ENCODE measurements around the gene USP2.

The USP2 gene

GRCh38 chr11:119335655-119336543 lies 45.6 kb downstream of the USP2 start:
- TF ChIP-seq, protein P1, sequence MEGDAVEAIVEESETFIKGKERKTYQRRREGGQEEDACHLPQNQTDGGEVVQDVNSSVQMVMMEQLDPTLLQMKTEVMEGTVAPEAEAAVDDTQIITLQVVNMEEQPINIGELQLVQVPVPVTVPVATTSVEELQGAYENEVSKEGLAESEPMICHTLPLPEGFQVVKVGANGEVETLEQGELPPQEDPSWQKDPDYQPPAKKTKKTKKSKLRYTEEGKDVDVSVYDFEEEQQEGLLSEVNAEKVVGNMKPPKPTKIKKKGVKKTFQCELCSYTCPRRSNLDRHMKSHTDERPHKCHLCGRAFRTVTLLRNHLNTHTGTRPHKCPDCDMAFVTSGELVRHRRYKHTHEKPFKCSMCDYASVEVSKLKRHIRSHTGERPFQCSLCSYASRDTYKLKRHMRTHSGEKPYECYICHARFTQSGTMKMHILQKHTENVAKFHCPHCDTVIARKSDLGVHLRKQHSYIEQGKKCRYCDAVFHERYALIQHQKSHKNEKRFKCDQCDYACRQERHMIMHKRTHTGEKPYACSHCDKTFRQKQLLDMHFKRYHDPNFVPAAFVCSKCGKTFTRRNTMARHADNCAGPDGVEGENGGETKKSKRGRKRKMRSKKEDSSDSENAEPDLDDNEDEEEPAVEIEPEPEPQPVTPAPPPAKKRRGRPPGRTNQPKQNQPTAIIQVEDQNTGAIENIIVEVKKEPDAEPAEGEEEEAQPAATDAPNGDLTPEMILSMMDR (conservative IDR thresholded peaks at IDR 0.05; ENCODE audit: low read length) = no peak
- peak overlapping the region; percentile 98 for H3K4me3 ChIP-seq (ENCODE audit: low read length)
- no peak for DNase-seq (ENCODE audit: low read depth)

DNA sequence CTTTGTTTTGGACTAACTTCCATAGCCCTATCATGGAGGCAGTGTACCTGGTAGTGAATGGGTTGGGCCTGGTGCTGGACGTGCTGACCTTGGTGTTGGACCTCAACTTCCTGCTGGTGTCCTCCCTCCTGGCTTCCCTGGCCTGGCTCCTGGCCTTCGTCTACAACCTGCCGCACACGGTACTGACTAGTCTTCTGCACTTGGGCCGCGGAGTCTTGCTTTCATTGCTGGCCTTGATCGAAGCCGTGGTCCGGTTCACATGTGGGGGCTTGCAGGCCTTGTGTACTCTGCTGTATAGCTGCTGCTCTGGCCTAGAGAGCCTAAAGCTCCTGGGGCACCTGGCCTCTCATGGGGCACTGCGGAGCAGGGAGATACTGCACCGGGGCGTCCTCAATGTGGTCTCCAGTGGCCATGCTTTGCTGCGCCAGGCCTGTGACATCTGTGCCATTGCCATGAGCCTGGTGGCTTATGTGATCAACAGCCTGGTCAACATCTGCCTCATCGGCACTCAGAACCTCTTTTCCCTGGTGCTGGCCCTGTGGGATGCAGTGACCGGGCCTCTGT lies 46.3 kb downstream of the USP2 start:
- TF ChIP-seq, protein P1 (conservative IDR thresholded peaks at IDR 0.05; ENCODE audit: low read length) = no peak
- DNase-seq (ENCODE audit: low read depth) = no peak
- peak overlapping the region; percentile 98 for H3K4me3 ChIP-seq (ENCODE audit: low read length)

DNA sequence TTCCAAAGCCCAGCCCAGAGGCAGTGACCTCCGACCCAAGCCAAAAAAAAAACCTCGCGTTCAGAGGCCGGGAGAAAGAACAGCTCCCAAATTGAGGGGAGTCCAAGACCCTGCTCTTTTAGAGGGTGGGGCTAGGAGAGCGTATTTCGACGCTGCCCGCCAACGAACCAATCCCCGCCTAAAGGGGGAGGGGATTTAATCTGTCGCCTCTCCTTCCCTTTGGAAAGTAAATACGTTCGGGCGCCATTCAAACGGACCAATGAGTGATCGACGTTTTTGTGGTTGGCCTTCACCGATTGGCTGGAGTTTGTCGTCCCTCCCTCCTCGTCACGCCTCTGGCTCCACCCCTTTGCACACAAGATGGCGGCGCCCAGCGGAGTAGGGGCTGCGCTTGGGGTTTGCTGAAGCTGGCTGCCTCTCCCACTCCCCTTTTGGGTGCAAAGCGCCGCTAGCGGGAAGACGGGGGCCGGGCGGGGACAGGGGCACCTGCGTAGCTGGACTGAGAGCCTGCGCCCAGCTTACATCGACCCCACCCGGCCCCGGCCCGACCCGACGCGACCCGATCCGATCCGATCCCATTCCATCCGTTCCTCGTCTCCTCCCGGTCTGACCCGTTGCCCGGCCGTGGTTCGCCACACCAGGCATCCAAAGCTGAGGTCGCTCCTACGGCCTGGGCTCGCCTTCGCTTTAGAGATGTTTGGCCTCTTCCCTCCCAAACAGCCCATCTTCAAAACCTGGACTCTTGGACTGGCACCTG lies 47.1 kb downstream of the USP2 start, which contains the start of gene RNF26:
TSS of gene RNF26 (plus strand) at position 354 of the 757 bp plus-strand sequence. CDS start 596 bp downstream, outside the sequence.
- peak within 1 kb of the TSS; percentile 98 for H3K4me3 ChIP-seq (ENCODE audit: low read length)
- peak; percentile 96 for DNase-seq (ENCODE audit: low read depth)
- TF ChIP-seq, protein P1 (conservative IDR thresholded peaks at IDR 0.05; ENCODE audit: low read length) = no peak

DNA sequence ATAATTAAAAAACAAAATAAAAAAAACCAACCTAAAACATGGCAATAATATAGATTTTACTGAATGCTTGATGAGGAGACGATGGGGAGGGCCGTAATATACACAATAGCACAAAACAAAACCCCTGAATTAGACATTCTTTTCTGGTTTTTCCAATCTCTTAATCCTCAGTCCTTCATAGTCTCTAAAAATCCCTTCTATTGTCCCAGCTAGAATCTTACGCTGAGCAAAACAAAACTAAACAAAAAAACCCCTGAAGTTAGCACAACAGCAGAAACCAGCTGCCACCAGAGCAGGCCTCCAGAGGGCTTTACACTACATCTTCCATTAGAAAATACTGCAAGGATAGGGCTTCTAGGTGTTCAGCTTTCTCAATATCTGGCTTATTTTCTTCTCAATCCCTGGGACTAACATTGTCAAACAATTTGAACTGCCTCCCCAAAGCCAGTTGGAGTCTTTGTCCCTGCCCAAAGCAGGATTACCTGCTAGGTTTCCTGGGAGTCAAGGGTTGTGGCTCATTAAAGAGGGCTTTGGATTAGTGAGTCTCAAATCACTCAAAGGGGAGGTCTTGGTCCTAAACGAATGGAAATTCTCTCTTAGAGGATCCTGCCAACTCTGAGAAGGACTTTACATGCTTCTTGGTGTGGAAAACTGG lies 49.3 kb downstream of the USP2 start:
- H3K4me3 ChIP-seq (ENCODE audit: low read length) = no peak overlapping the region
- TF ChIP-seq, protein P1 (conservative IDR thresholded peaks at IDR 0.05; ENCODE audit: low read length) = no peak
- DNase-seq (ENCODE audit: low read depth) = no peak

DNA sequence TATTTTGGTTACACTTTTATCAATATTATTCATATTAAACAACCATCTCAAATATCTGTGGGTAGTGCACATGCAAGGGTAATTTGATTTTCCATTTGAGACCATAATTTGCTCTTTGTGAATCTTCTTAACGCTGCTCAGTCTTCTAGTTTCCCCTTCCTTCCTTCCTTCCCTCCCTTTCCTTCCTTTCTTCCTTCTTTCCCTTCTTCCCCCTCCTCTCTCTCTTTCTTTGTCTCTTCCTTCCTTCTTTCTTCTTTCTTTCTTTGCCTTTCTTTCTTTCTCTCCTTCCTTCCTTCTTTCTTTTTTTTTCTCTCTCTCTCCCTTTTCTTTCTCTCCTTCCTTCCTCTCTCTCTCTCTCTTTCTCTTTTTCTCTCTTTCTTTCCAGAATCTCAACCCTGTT lies 51.3 kb downstream of the USP2 start:
- no peak for DNase-seq (ENCODE audit: low read depth)
- no peak overlapping the region for H3K4me3 ChIP-seq (ENCODE audit: low read length)
- TF ChIP-seq, protein P1 (conservative IDR thresholded peaks at IDR 0.05; ENCODE audit: low read length) = no peak

DNA sequence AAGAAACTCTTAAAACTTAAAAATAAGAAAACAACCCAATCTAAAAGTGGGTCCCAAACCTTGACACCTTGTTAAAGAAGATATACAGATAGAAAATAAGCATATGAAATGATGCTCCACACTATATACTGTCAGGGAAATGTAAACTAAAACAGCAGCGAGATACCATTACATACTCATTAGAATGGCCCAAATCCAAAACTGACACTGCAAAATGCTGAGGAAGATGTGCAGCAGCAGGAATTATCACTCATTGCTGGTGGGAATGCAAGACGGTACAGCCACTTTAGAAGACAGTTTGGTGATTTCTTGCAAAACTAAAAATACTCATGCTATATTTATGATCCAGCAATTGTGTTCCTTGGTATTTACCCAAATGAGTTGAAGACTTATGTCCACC lies 52.2 kb downstream of the USP2 start:
- no peak for DNase-seq (ENCODE audit: low read depth)
- TF ChIP-seq, protein P1 (conservative IDR thresholded peaks at IDR 0.05; ENCODE audit: low read length) = no peak

More for the DNA sequence above, 52.2 kb downstream of the USP2 start:
- H3K4me3 ChIP-seq (ENCODE audit: low read length) = no peak overlapping the region

All from AG10803 (cell line).